ENCODE data around the gene EHD2. TPM values are rescaled to one million over a fixed set of nuclear protein-coding genes. Genes with fewer than 3 reads are reported as not detected.

EHD2 gene
- total and polyA plus RNA-seq, 2 of the 4 experiments (the other 2 are of a cell fraction) = 35.3 to 181 TPM

DNA sequence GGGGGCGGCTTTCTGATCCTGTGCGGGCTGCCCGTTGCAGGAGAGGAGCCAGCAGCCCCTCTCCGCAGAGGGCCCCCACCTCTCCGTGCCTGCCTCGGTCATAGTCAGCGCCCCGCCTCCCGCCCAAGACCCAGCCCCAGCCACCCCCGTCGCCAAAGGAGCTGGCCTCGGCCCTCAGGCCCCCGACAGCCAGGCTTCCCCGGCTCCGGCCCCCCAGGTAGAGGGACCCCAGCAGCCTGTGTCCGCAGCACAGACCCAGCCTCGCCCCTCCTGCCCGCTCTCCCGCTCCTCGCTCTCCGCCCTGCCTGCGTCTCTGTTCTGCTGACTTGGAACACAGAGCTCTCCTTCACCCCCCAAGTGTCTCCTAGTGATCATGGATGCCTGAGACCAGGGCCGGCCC lies 31.3 kb upstream of the EHD2 start:
- Histone ChIP-seq H3K27ac (ENCODE audit: insufficient read depth, low read length) (no peak overlapping the region), H4K20me1 (ENCODE audit: insufficient read depth, low read length) (peaks cover 9% of the 10 kb centered on the region), H2AFZ (replicated peaks; ENCODE audit: low read length, poor library complexity) (no peak overlapping the region)

More for the DNA sequence above, 31.3 kb upstream of the EHD2 start:
- no peak overlapping the region for H3K56ac ChIP-seq (ENCODE audit: extremely low read depth, insufficient read depth, low read length)
- no peak for TF ChIP-seq RFX5 (IDR thresholded peaks at IDR 0.05; ENCODE audit: low read depth, low read length)
- TF ChIP-seq NFE2L2 (IDR thresholded peaks at IDR 0.05; ENCODE audit: low read depth, low read length) = no peak
- in situ Hi-C loops (cut with MboI; ENCODE audit: low sequenced_read_pairs) (no loop called here), dilution Hi-C loops (cut with HindIII; ENCODE audit: low sequenced_read_pairs, unreplicated experiment) (no loop called here), intact Hi-C loops (cut with micrococcal nuclease) (no loop called here)
- H3K4me1 ChIP-seq (ENCODE audit: control insufficient read depth, insufficient read depth, low read length) = no peaks in the 10 kb centered on the region
- H3K9ac ChIP-seq (ENCODE audit: low read depth, low read length) = no peak overlapping the region
- H3K36me3 ChIP-seq (ENCODE audit: control insufficient read depth, insufficient read depth, low read length) = peaks cover 49% of the 10 kb centered on the region
- no peak overlapping the region for H2BK5ac ChIP-seq (ENCODE audit: low read depth, low read length, poor library complexity, severe bottlenecking)
- H4K8ac ChIP-seq (ENCODE audit: low read depth in 2 of 2, low read length in 2 of 2) = no peak overlapping the region
- H2AK5ac ChIP-seq (ENCODE audit: low read depth, low read length) = no peak overlapping the region
- POLR2A ChIA-PET (ENCODE audit: unreplicated experiment) = no interaction called here
- CTCF ChIA-PET = no interaction called here
- no peak overlapping the region for H3K23ac ChIP-seq (ENCODE audit: low read depth, low read length)
- H3K18ac ChIP-seq (ENCODE audit: low read depth, low read length) = no peak overlapping the region
- H2BK15ac ChIP-seq (ENCODE audit: low read depth, low read length) = no peak overlapping the region
- no peak overlapping the region for H3K4me3 ChIP-seq (ENCODE audit: insufficient read depth, low read depth, low read length)
- no peak overlapping the region for H3K14ac ChIP-seq (replicated peaks; ENCODE audit: low read depth, low read length)
- no peaks in the 10 kb centered on the region for H3K9me3 ChIP-seq (ENCODE audit: control insufficient read depth, insufficient read depth, low read length)
- H2AK9ac ChIP-seq (replicated peaks; ENCODE audit: low read depth, low read length, poor library complexity) = no peak overlapping the region
- H2BK120ac ChIP-seq (ENCODE audit: low read depth, low read length) = no peak overlapping the region
- no peak overlapping the region for H4K91ac ChIP-seq (ENCODE audit: insufficient read depth, low read depth, low read length)
- no peak overlapping the region for H2BK20ac ChIP-seq (ENCODE audit: low read depth, low read length)
- no peaks in the 10 kb centered on the region for H3K27me3 ChIP-seq (ENCODE audit: control insufficient read depth, insufficient read depth, low read length)
- no peak overlapping the region for H3K4me2 ChIP-seq (ENCODE audit: low read depth, low read length)
- H4K5ac ChIP-seq (ENCODE audit: low read depth, low read length) = no peak overlapping the region
- H3K9me1 ChIP-seq (ENCODE audit: insufficient read depth, low read length) = 0 out of 2 replicates have a peak, but pooled peaks cover 8% of the 10 kb centered on the region
- no TSS peak for BruUV-seq (replicated peaks)
- 98% methylated on average over 8 of the region's 23 CpGs; no CpG with 5 or more reads in 1 of the 2 experiments for whole genome bisulfite sequencing, 2 experiments (ENCODE audit: extremely low coverage in 2 of 2, insufficient read length in 1 of 2)
- H3K79me1 ChIP-seq (ENCODE audit: low read depth in 1 of 2, low read length in 2 of 2) = peaks cover 22 to 44% of the 10 kb centered on the region in 2 experiments
- no peak for DNase-seq
- no peak overlapping the region for H3K4ac ChIP-seq (ENCODE audit: low read depth, low read length)
- no peak for ATAC-seq (ENCODE audit: low read depth)

All from IMR-90 (cell line).